ENCODE data around the gene HSPBP1. TPM values are rescaled to one million over a fixed set of nuclear protein-coding genes. Genes with fewer than 3 reads are reported as not detected.

The HSPBP1 gene
- total and polyA plus RNA-seq, 9 of the 15 experiments (the other 6 are each of a cell fraction or from before 2014, with no cell fraction given): 0.83 to 81.3 (median 21.8) TPM

DNA sequence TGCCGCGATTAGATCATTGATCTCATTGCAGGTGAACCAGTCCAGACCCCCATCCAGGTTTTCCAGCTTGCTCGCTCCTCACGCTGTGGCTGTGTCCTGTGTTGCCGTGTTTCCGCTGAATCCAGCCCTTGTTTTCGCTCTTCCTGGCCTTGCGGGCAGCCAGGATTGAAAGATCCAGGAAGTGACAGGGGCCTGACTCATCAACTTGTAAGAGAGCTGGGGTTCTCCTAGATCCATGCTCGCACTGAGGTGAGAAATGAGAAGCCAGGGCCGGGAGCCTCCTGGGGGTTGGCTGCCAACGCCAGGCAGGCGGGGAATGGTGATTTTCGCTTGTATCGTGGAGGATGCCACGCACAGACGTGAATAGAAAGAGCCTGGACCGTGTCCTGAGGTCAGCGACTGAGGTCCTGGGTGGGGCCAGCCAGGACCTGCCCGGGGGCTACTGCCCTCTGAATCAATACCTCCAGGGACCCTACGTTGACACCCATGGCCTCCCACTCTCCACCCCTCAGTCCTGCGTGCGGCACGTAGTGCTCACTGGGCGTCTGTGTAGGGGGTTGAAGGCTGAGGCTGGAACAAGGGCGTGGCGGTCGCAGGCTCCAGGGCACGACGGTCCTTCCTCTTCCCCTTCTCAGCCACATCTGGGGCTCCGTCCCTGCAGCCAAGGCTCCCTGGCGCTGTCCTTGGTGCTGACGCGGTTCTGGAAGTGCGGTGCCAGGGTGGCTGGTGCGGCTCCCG is 63.3 kb downstream of the HSPBP1 start (continued):
- TF ChIP-seq, protein P1, sequence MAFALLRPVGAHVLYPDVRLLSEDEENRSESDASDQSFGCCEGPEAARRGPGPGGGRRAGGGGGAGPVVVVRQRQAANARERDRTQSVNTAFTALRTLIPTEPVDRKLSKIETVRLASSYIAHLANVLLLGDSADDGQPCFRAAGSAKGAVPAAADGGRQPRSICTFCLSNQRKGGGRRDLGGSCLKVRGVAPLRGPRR (CRISPR knock-in tag; IDR thresholded peaks at IDR 0.05): no peak
- TF ChIP-seq, protein P2, sequence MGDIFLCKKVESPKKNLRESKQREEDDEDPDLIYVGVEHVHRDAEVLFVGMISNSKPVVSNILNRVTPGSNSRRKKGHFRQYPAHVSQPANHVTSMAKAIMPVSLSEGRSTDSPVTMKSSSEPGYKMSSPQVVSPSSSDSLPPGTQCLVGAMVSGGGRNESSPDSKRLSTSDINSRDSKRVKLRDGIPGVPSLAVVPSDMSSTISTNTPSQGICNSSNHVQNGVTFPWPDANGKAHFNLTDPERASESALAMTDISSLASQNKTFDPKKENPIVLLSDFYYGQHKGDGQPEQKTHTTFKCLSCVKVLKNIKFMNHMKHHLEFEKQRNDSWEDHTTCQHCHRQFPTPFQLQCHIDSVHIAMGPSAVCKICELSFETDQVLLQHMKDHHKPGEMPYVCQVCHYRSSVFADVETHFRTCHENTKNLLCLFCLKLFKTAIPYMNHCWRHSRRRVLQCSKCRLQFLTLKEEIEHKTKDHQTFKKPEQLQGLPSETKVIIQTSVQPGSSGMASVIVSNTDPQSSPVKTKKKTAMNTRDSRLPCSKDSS (IDR thresholded peaks at IDR 0.05; ENCODE audit: low read depth, partially characterized antibody): no peak
- TF ChIP-seq, protein P3, sequence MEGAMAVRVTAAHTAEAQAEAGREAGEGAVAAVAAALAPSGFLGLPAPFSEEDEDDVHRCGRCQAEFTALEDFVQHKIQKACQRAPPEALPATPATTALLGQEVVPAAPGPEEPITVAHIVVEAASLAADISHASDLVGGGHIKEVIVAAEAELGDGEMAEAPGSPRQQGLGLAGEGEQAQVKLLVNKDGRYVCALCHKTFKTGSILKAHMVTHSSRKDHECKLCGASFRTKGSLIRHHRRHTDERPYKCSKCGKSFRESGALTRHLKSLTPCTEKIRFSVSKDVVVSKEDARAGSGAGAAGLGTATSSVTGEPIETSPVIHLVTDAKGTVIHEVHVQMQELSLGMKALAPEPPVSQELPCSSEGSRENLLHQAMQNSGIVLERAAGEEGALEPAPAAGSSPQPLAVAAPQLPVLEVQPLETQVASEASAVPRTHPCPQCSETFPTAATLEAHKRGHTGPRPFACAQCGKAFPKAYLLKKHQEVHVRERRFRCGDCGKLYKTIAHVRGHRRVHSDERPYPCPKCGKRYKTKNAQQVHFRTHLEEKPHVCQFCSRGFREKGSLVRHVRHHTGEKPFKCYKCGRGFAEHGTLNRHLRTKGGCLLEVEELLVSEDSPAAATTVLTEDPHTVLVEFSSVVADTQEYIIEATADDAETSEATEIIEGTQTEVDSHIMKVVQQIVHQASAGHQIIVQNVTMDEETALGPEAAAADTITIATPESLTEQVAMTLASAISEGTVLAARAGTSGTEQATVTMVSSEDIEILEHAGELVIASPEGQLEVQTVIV (CRISPR knock-in tag; IDR thresholded peaks at IDR 0.05; ENCODE audit: borderline replicate concordance): no peak
- no peak for TF ChIP-seq SRSF7 (optimal IDR thresholded peaks at IDR 0.05; ENCODE audit: low read depth, low read length)
- TF ChIP-seq SREBF1 (IDR thresholded peaks at IDR 0.05; ENCODE audit: borderline replicate concordance, low read depth, low read length): no peak
- TF ChIP-seq SETDB1 (IDR thresholded peaks at IDR 0.05; ENCODE audit: low read length): peak; percentile 69
- peak; percentile 41 for TF ChIP-seq FIP1L1 (IDR thresholded peaks at IDR 0.05; ENCODE audit: low read depth, low read length, poor library complexity, severe bottlenecking)
- TF ChIP-seq POLR2H (tag; IDR thresholded peaks at IDR 0.05; ENCODE audit: low read depth): peak; percentile 94
- no peak for TF ChIP-seq KLF10 (CRISPR knock-in tag; IDR thresholded peaks at IDR 0.05)
- no peak for TF ChIP-seq NR1H2 (CRISPR knock-in tag; IDR thresholded peaks at IDR 0.05)
- TF ChIP-seq LARP7 (IDR thresholded peaks at IDR 0.05): no peak
- TF ChIP-seq BRD9 (IDR thresholded peaks at IDR 0.05; ENCODE audit: low read depth, partially characterized antibody): no peak
- TF ChIP-seq KDM2B (CRISPR knock-in tag; IDR thresholded peaks at IDR 0.05): no peak
- TF ChIP-seq SIN3B (IDR thresholded peaks at IDR 0.05; ENCODE audit: low read depth): 0 out of 2 replicates have a peak, but pooled peaks have one; percentile 28
- TF ChIP-seq, protein P4, sequence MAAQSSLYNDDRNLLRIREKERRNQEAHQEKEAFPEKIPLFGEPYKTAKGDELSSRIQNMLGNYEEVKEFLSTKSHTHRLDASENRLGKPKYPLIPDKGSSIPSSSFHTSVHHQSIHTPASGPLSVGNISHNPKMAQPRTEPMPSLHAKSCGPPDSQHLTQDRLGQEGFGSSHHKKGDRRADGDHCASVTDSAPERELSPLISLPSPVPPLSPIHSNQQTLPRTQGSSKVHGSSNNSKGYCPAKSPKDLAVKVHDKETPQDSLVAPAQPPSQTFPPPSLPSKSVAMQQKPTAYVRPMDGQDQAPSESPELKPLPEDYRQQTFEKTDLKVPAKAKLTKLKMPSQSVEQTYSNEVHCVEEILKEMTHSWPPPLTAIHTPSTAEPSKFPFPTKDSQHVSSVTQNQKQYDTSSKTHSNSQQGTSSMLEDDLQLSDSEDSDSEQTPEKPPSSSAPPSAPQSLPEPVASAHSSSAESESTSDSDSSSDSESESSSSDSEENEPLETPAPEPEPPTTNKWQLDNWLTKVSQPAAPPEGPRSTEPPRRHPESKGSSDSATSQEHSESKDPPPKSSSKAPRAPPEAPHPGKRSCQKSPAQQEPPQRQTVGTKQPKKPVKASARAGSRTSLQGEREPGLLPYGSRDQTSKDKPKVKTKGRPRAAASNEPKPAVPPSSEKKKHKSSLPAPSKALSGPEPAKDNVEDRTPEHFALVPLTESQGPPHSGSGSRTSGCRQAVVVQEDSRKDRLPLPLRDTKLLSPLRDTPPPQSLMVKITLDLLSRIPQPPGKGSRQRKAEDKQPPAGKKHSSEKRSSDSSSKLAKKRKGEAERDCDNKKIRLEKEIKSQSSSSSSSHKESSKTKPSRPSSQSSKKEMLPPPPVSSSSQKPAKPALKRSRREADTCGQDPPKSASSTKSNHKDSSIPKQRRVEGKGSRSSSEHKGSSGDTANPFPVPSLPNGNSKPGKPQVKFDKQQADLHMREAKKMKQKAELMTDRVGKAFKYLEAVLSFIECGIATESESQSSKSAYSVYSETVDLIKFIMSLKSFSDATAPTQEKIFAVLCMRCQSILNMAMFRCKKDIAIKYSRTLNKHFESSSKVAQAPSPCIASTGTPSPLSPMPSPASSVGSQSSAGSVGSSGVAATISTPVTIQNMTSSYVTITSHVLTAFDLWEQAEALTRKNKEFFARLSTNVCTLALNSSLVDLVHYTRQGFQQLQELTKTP (IDR thresholded peaks at IDR 0.05; ENCODE audit: low read depth in 1 of 2, partially characterized antibody in 2 of 2): peak; percentile 76 to 98
- TF ChIP-seq ZNF589 (CRISPR knock-in tag; IDR thresholded peaks at IDR 0.05; ENCODE audit: low read depth): peak; percentile 82; the same call in 1 of the 2 replicates
- TF ChIP-seq ADNP (tag; IDR thresholded peaks at IDR 0.05): no peak
- peak; percentile 70; the same call in 1 of the 2 replicates for TF ChIP-seq ZNF766 (CRISPR knock-in tag; conservative IDR thresholded peaks at IDR 0.05)
- no peak for TF ChIP-seq HLTF (IDR thresholded peaks at IDR 0.05)
